ENCODE measurements around the gene PRSS22.
"Not testable (repeated sequence)": the region's sequence is repeated elsewhere in the genome, so short reads cannot be mapped to it uniquely, and the experiment has no call there.

PRSS22 gene

GRCh38 chr16:2857451-2858244 is at the start of gene PRSS22:
Gene PRSS22 (minus strand): TSS chr16:2858170. CDS start chr16:2858104, 66 bp downstream.
- in situ Hi-C loops (cut with MboI; ENCODE audit: low sequenced_read_pairs): no loop called here

DNA sequence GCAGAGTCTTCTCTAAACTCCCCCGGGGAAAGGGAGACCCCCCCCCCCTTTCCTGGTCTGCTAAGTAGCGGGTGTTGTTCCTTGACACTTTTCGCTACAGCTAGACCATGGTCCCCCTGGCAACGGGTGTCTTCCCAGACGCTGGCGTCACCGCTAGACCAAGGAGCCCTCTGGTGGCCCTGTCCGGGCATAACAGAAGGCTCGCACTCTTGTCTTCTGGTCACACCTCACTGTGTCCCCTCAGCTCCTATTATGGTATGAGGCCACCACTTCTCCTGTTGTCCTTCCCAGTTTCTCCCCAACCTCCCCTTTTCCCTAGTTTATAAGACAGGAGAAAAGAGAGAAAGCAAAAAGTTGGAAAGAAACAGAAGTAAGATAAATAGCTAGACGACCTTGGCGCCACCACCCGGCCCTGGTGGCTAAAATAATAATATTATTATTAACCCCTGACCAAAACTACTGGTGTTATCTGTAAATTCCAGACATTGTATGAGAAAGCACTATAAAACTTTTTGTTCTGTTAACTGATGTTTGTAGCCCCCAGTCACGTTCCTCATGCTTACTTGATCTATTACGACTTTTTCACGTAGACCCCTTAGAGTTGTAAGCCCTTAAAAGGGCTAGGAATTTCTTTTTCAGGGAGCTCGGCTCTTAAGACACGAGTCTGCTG is 49.2 kb upstream of the PRSS22 start:
- in situ Hi-C loops (cut with MboI; ENCODE audit: low sequenced_read_pairs): not testable (repeated sequence)

- in situ Hi-C loops (cut with MboI; ENCODE audit: low sequenced_read_pairs): no loop called here
These were observed 48.0 kb upstream of the PRSS22 start for GRCh38 chr16:2905988-2906387.

- in situ Hi-C loops (cut with MboI; ENCODE audit: low sequenced_read_pairs): no loop called here
These were observed 47.4 kb upstream of the PRSS22 start for GRCh38 chr16:2905241-2905987.

GRCh38 chr16:2904922-2905240 is 46.9 kb upstream of the PRSS22 start:
- in situ Hi-C loops (cut with MboI; ENCODE audit: low sequenced_read_pairs): no loop called here

DNA sequence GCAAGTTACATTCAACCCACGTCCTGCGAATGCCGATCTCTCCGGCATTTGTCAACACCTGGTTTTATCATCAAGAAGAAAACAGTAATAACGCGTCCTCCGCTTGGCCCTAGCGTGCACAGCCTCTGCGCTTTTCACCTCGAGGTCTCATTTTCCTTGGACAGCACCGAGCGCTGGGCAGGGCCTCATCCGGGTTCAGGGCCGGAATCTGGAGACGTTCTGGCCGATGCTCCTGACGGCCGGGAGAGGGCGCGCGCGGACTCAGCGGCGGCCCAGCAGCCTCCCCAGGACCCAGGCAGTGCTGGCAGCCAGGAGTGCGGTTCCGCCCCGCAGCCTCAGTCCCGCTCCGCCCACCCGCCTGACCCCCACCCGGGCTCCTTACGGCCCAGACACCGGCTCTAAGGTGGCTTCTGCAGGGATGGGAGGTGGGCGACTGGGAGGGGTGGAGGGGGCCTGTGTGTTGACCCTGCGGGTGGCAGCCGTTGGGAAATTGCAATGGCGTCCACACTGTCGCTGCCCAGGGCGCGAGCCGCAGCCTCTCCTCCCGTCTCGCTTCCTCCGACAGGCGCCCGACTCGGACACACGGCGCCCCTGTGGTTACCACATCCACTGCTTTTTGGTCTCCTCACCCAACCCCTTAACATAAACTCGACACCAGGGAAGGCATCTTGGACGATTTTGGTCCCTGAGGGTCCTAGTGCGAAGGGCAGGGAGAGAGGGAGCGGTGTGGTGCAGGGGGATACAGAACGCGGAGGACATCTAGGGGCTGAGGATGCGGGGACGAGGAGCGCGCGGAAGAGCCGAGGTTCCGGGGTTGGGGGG is 46.3 kb upstream of the PRSS22 start:
- in situ Hi-C loops (cut with MboI; ENCODE audit: low sequenced_read_pairs): no loop called here

- in situ Hi-C loops (cut with MboI; ENCODE audit: low sequenced_read_pairs): no loop called here
These were observed 44.6 kb upstream of the PRSS22 start for GRCh38 chr16:2902337-2903130.

DNA sequence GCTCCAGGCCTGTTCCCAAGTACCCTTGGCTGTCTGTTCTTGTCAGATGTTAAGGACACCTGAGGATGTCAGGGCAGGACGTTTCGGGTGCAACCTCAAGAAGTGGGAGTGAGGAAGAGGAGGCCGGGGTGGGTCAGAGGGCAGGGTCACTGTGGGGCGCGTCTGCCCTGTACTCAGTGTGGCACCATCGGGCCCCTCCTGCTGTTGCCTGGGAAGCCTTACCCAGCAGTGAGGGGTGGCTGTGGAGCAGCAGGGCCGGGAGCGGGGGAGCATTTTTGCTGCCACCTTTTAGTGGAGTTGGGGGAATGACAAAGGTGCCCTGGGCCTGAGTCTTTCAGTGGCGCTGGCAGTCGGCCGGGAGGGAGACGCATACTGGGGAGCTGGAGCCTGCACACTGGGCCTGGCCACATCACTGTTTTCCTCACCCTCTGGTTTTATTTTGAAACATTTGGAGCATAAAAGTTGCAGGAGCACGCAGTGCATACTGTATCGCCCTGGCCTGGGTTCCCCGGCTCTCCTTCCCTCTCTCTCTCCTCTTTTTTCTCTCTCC is 42.6 kb upstream of the PRSS22 start:
- in situ Hi-C loops (cut with MboI; ENCODE audit: low sequenced_read_pairs): no loop called here

GRCh38 chr16:2899564-2900072 is 41.6 kb upstream of the PRSS22 start:
- in situ Hi-C loops (cut with MboI; ENCODE audit: low sequenced_read_pairs): no loop called here

DNA sequence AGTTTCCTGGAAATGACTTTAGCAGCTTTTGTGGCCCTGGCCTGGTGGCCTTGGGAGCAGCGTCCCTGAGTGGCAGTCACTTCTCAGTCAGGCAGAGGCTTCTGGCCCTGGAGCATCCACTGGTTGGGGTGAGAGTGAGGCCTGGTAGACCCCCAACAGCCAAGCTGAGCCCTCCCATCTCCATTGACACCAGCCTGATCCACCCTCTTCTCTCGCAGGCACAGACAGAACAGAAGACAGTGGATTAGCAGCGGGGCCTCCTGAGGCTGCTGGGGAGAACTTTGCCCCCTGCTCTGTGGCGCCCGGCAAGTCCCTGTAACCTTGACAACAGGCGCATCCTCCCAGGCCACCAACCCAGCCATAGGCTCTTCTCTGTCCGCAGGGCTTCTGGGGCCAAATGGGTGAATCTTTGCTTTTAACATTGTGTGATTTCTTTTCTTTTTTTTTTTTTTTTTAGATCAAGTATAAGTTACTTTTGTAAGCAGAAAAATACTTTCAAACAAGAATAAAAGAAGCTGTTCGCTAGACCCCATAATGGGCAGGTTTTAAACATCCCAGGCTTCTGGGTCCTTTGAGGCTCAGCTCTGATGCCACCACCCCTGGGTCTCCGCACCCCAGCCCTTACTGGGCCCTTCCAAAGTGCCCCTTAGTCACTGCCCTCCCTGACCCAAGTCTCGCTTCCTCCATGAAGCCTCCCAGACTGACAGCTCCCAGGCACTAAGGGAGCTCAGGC is 41.0 kb upstream of the PRSS22 start:
- in situ Hi-C loops (cut with MboI; ENCODE audit: low sequenced_read_pairs): no loop called here

DNA sequence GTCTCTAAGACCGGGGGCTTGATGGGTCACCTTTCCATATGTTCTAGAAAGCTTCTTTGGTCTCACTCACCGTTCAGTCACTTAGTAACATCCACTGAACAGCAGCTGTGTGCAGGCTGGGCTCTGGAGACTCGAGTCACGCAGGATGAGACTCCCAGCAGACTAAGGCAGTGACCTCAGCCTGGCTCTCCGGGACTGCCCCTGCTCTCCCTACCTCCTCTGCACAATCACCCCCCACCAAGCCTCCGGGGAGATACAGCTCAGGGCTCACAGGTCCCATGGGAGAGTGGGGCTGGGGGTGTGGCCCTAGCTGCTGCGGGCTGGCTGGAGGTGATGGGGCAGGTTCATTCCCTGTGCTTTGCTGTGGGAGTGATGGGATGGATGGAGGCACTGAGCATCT is 39.1 kb upstream of the PRSS22 start:
- in situ Hi-C loops (cut with MboI; ENCODE audit: low sequenced_read_pairs): no loop called here

- in situ Hi-C loops (cut with MboI; ENCODE audit: low sequenced_read_pairs): no loop called here
These were observed 38.6 kb upstream of the PRSS22 start for GRCh38 chr16:2896480-2897010.

GRCh38 chr16:2895813-2896212 is 37.8 kb upstream of the PRSS22 start:
- in situ Hi-C loops (cut with MboI; ENCODE audit: low sequenced_read_pairs): no loop called here

GRCh38 chr16:2894231-2894630 is 36.3 kb upstream of the PRSS22 start:
- in situ Hi-C loops (cut with MboI; ENCODE audit: low sequenced_read_pairs): no loop called here

DNA sequence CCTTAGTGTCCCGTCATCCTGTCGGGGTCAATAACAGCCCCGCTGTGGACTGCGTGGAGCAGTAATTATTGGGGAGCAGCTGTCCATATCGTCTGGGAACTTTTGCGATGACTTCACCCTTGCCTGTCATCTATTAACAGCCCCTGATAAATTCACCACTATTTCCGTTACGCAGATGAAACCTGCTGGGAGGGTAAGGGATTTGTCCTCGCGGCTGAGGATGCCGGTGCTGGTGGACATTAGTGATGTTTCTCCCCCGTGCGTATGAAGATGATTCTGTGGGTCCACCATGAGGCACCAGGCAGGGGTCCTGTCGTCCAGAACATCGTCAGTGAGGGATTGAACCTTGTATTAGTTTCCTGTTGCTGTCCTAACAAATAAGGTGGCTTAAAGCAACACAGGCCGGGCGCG is 26.1 kb upstream of the PRSS22 start:
- in situ Hi-C loops (cut with MboI; ENCODE audit: low sequenced_read_pairs): no loop called here

GRCh38 chr16:2883458-2883908 is 25.5 kb upstream of the PRSS22 start:
- in situ Hi-C loops (cut with MboI; ENCODE audit: low sequenced_read_pairs): no loop called here

GRCh38 chr16:2882650-2883457 is 24.9 kb upstream of the PRSS22 start, which contains the start of gene FLYWCH2:
Gene FLYWCH2 (plus strand): TSS chr16:2883215. CDS start chr16:2896450, 13,235 bp downstream.
- in situ Hi-C loops (cut with MboI; ENCODE audit: low sequenced_read_pairs): no loop called here

Data from HL-60/S4 (cell line).